Kidney glomerular epithelial cell (primary cell): ENCODE data around the gene RPL11.
"Not testable (repeated sequence)": the region's sequence is repeated elsewhere in the genome, so short reads cannot be mapped to it uniquely, and the experiment has no call there.

ENCODE experiments used
- DNase-seq: peaks from one replicate; lab custom pipeline; 2025; lab: John Stamatoyannopoulos, UW

Gene RPL11

DNA sequence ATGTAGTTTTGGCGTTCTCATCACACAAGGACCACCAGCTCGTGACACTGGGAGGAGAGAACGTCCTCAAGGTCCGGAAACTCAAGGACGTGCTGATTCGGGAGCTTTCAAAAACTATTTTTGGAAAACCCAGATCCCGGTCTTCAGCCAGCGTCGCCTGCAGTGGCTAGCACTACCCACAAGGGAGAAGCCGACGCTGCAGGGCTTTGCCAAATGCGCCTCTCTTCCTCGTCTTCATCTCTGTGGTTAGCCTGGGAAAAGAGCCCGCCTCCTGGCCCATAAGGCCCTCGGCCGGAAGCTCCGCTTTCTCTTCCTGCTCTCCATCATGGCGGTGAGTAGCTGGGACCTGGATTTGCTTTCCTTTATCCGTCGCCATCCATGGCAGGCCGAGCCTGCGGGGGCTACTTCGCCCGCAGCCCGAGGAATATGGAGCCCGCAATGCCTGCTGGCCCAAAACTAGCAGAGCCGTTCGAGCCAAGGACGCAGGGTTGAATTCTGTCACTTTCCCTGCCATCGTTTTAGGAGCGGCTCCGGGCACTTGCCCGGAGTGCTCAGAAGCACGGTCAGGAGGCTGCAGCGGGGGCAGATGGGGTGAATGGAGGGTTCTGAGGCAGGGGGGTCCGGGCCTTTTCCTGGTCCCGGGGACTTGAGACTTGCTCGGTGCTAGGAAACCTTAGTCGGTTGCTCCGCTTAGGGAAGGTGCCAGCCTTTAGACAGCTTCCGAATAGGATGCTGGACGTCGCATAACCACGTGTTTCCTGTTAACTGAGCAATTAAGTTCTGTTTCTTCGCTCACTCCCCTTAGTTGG lies at the start of gene RPL11:
RPL11 (plus strand) TSS at position 308 of the 809 bp plus-strand sequence; CDS start at position 326, 18 bp downstream.
- DNase-seq: peak; percentile 93

GRCh38 chr1:23643736-23644554 lies 47.7 kb upstream of the RPL11 start:
- peak; percentile 31 for DNase-seq

GRCh38 chr1:23644555-23644866 lies 47.1 kb upstream of the RPL11 start:
- DNase-seq: no peak

GRCh38 chr1:23645338-23645737 lies 46.3 kb upstream of the RPL11 start:
- DNase-seq: no peak

DNA sequence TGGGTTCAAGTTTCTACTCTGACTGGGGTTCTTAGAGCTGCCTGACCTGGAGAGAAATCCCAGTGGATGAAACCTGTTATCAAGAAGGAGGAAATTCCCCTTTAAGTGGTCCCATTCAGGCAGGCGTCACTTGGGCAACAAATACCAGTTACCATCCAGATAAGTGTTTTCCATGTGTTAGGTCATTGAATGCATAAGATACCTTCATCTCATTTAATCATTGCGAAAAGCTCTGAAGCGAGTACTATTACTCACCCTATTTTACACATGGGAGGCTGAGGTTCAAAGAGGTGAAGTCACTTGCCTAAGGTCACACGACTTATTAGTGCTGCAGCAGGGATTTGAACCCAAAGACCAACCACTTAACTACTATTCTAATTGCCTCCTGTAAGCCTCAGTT lies 45.5 kb upstream of the RPL11 start:
- DNase-seq: no peak

DNA sequence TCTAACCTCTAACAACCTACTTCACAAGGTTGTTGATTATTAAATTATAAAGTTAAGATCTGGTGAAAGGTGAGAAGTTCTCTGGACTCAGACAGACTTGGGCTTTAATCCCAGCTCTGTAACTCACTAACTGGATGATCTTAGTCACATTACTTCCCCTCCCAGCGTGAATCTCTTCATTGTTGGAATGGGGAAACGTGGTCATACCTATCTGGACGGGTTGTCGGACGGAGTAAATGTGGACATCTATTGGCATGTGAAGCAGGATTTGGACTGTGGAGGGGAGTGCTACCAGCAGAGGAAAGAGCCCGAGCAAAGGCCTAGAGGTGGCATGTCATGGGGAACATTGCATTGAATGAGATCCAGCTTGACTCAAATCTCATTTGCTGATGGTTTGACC lies 45.1 kb upstream of the RPL11 start:
- DNase-seq: no peak

DNA sequence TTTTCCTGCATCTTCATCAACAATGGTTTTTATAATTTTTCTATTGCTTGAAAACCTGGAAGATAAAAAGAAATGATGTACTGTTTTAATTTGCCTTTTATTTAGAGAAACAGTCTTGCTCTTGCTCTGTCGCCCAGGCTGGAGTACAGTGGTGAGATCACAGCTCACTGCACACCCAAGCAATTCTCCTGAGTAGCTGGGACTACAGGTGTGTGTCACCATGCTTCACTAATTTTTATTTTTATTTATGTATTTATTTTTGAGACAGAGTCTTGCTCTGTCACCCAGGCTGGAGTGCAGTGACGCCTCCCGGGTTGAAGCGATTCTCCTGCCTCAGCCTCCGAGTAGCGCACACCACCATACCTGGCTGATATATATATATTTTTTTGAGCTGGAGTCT lies 43.0 kb upstream of the RPL11 start:
- no peak for DNase-seq

GRCh38 chr1:23649157-23649556 lies 42.4 kb upstream of the RPL11 start:
- not testable (repeated sequence) for DNase-seq

GRCh38 chr1:23650344-23650990 lies 41.1 kb upstream of the RPL11 start:
- DNase-seq: no peak

- DNase-seq: no peak
Measured at GRCh38 chr1:23651069-23651808, 40.4 kb upstream of the RPL11 start.

GRCh38 chr1:23657659-23658275 lies 33.8 kb upstream of the RPL11 start:
- DNase-seq: peak; percentile 36

- DNase-seq: no peak
Measured at GRCh38 chr1:23660671-23661070, 30.9 kb upstream of the RPL11 start.

DNA sequence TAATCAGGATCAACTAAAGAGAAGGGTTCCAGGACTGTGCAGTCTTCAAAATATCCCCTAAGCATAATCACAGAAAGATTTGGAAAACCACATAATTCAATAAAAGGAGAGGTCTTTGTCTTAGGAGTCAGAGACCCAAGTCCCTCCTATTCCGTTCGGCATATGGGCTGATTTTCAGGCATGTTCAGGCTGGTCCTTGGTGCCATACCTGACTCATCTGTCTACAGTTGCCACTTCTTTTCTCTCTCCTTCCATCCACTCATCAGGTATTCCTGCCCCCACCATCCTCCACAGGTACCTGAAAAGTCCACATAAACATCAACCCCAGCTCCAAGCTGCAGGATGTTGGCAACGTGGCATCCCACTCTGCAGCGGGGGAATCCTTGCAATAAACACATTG lies 29.7 kb upstream of the RPL11 start:
- no peak for DNase-seq

DNA sequence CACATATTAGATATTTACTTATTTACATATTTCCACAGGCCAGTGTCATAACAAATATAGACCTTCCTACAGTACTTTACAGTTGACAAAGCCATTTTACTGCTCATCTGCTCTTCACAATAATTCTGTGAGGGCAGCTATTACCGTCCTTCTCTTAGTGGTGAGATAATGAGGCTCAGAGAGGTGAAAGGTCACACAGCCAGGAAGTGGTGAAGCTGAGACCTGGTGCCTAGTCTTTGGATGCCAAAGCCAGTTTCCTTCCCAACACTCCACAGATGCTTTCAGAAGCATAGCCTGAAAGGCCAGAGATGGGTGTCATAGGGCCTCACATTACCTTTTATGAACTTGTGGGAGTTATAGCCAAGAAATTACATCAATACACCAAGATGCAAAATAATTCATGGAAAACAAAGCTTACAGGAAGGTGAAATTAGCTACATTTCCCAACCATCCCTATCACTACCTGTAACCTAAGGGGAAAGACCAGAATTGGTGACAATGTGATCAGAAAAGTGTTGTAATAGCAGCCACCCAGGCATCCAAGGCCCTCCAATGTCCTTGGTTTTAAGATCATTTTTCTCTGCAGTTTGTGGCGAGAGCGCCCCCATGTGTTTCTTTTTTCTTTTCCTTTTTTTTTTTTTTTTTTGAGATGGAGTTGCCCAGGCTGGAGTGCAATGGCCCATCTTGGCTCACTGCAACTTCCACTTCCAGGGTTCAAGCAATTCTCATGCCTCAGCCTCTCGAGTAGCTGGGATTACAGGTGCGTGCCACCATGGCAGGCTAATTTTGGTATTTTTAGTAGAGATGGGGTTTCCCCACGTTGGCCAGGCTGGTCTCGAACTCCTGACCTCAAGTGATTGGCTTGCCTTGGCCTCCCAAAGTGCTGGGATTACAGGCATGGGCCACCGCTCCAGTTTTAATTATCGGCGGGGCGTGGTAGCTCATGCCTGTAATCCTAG lies 26.5 kb upstream of the RPL11 start:
- DNase-seq: peak; percentile 4

- DNase-seq: no peak
Measured at GRCh38 chr1:23667411-23667810, 24.2 kb upstream of the RPL11 start.

DNA sequence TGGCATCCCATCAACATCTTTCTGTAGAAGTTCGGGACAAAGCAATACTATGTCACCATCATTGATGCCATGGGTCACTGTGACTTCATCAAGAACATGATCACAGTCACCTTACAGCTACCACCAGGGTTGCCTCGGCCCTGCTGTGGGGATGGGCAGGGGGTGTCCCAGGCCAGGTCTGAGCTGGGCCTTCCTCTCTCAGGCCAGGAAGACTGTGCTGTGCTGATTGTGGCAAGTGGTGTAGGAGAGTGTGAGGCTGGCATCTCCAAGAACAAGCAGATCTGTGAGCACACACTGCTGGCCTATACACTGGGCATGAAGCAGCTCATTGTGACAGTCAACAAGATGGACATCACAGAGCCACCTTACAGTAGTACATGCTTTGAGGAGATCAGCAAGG lies 20.9 kb upstream of the RPL11 start:
- no peak for DNase-seq

DNA sequence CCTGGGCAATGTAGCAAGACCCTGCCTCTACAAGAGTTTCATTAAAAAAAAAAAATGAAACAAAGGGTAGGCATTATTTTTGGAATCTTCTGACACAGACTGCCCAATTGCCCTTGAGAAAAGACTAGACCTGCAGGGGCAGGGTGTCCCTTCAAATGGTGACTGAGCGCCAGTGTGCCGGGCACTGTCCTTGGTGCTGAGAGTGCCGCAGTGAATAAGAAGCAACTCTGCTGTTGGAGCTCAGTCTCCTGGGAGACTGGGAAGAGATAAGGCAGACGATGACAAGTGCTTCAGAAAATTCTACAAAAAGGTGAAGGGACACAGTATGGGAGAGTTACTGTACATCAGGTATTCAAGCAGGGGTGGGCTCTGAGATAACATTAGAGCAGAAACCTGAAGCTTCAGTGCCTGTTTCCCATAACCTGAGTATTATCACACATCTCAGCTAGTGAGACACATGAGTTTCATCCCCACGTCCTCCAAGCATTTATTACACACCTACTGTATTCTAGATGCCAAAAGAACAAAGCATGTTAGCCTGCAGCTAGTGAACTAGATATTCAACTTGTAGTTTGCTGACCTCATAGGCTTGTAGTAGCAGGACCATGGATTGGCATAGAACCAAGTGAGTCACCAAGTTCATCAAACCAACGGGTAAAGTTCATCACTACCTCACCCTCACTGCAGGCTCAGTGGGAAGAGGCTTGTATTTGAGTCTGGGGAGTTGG lies 18.4 kb upstream of the RPL11 start:
- peak; percentile 35 for DNase-seq

DNA sequence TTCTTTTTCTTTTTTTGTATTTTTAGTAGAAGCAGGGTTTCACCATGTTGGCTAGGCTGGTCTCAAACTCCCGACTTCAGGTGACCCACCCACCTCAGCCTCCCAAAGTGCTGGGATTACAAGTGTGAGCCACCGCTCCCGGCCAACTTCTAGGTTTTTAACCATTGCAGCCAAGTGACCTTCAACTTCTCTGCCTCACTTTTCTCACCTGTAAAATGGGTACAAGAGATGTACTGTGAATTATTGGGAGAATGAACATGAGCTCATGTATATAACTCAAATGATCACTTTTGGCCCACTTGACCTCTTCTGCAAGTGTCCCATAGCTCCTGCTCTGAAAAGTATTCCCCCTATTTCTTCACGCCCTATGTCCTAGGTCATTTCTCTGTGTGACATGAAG lies 11.8 kb upstream of the RPL11 start:
- DNase-seq: no peak

DNA sequence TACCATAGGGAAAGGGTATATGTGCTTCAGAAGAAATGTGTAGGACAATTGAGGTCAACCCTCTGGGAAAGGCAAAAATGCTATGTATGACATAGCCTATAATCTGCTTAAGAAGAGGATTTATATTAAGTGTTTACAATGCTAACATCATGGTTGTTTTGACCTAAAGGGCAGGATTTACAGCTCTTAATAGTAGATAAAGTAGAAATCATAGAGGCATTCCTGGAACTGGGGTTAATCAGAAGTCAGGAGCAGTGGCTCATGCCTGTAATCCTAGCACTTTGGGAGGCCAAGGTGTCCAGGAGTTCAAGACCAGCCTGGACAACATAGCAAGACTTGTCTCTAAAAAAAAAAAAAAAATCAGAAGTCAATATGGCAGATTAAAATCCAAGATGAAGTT lies 8.7 kb upstream of the RPL11 start:
- DNase-seq: no peak

DNA sequence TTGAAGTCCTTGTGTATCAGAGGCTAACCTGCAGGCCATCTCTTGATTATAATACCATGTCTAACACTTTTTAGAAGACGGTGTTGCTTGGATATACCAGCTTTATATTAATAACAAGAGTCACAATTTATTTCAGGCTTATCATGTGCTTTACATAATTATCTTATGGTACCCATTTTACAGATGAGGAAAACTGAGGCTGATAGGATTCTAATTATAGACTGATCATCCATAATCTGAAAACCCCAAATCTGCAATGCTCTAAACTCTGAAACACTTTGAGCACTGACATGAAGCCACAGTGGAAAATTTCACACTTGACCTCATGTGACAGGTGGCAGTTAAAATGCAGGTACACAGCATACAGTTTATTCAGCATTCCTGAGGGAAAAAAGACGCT lies 7.2 kb upstream of the RPL11 start:
- DNase-seq: no peak
